Heart left ventricle (tissue), 13 donors: Measurements from ENCODE around the gene SH2D5.

Experiments used
- CTCF ChIP-seq, 12 donors: fragments of 200-600 bp; sonication (generic) in 4 of 12; IDR thresholded peaks; one replicate each; pipeline versions ENCODE4 v1.5.0 to v1.8.0; 2018 to 2022; ENCODE audit warnings: antibody characterized with exemption in 12 of 12, mild to moderate bottlenecking in 5 of 12
- POLR2A ChIP-seq, 2 donors: fragments of 450-650 bp; IDR thresholded peaks; one replicate each; pipeline ENCODE4 v1.6.1; 2017; ENCODE audit warnings: antibody characterized with exemption in 2 of 2, mild to moderate bottlenecking in 2 of 2, moderate library complexity in 2 of 2
- donor health status: ischemic (EF 13 %, LVEDD 7.1; RV severe dilation, severe dysfunction).
- donor health status: DM: no; HTN: yes; CAD: no.
- donor health status: DM: no; HTN: no; CAD: no.
- donor health status: ischemic (EF 25% LVEDD 6.9; RV normal size, moderate dysfunction).
- donor health status: ischemic (EF 25% LVEDD 5.7; RV mildly dilated, moderate dysfunction).
- donor health status: ischemic (EF 35%, LVEDD 5.7; RV mildly dilated, moderate dysfunction).
- donor health status: nonischemic (EF 11% LVEDD 7.7; RV severe dilation, severe dysfunction).
- donor health status: DM: yes; HTN: yes; CAD: no.
- donor health status: PGD.
- donor health status: ischemic (EF 29% LVEDD 5.4; RV normal size, mild dysfunction).
- donor health status: nonischemic (EF 23%, LVEDD 6.1; RV moderate dilation, normal function).

GRCh38 chr1:20732071-20732587 lies 374 bp downstream of the SH2D5 start:
- no peak for TF ChIP-seq CTCF (IDR thresholded peaks at IDR 0.05)
- TF ChIP-seq POLR2A (IDR thresholded peaks at IDR 0.05): no peak
